Lower leg skin (tissue), 4 donors: ENCODE measurements around the gene TAGLN2. TPM values are rescaled to one million over a fixed set of nuclear protein-coding genes. Genes with fewer than 3 reads are reported as not detected.

Experiments
- DNase-seq, 2 donors: peaks; one replicate each; pipeline ENCODE4 v3.0.0-alpha.2; 2019; ENCODE audit warnings: low spot score in 2 of 2
- H3K4me3 ChIP-seq: fragments of 200-600 bp; sonication (generic); 2 replicates; pipeline ENCODE4 v1.5.1; 2017; ENCODE audit warnings: mild to moderate bottlenecking, low read depth; ENCODE audit not compliant: poor library complexity, severe bottlenecking
- CTCF ChIP-seq, 3 donors: fragments of 450-650 bp; IDR thresholded peaks; one replicate each; pipeline ENCODE4 v1.5.1; 2016; ENCODE audit warnings: antibody characterized with exemption in 3 of 3, mild to moderate bottlenecking in 3 of 3, moderate library complexity in 2 of 3
- POLR2A ChIP-seq, 2 donors: fragments of 450-650 bp; IDR thresholded peaks; one replicate each; pipeline ENCODE4 v1.6.1; 2016 to 2017; ENCODE audit warnings: antibody characterized with exemption in 2 of 2, mild to moderate bottlenecking in 1 of 2, moderate library complexity in 1 of 2
- WGBS, 2 donors: methylation state at CpG; one replicate each; pipeline ENCODE4 v1.1.5; 2018; 5-methylcytosine and 5-hydroxymethylcytosine counted together
- intact Hi-C: fragments of 100-400 bp; cut with DNase I; formaldehyde crosslinking; loops from one replicate; pipeline ENCODE4 v1.15.0; 2023; ENCODE audit warnings: low total_unique reads
- total RNA-seq, 4 donors: library from RNA; depleted of rRNA; stranded (reverse); fragments of >200 nt; gene quantifications; one replicate each; pipeline ENCODE4 v1.1.0, GENCODE V29; 2016

TAGLN2 gene
- total RNA-seq, 4 donors from 2014 or later: 244 to 413 (median 306) TPM

- WGBS, 2 donors: 64 to 70% methylated on average over 13 of the region's 13 CpGs
- intact Hi-C loops: no loop called here
- no peak for DNase-seq
- TF ChIP-seq CTCF (IDR thresholded peaks at IDR 0.05) (no peak), POLR2A (IDR thresholded peaks at IDR 0.05) (no peak)
- H3K4me3 ChIP-seq: no peak overlapping the region
Observed at GRCh38 chr1:159927849-159928431, 2.6 kb upstream of the TAGLN2 start.

GRCh38 chr1:159927211-159927848 lies 2.0 kb upstream of the TAGLN2 start:
- DNase-seq: no peak
- TF ChIP-seq CTCF (IDR thresholded peaks at IDR 0.05) (no peak), POLR2A (IDR thresholded peaks at IDR 0.05) (no peak)
- intact Hi-C loops: no loop called here
- WGBS, 2 donors: 90 to 91% methylated on average over 16 of the region's 16 CpGs
- no peak overlapping the region for H3K4me3 ChIP-seq

GRCh38 chr1:159925719-159926078 lies 392 bp upstream of the TAGLN2 start:
- TF ChIP-seq POLR2A (IDR thresholded peaks at IDR 0.05) (no peak), CTCF (IDR thresholded peaks at IDR 0.05) (no peak)
- intact Hi-C loops: no loop called here
- WGBS, 2 donors: 4 to 7% methylated on average over 7 of the region's 7 CpGs
- DNase-seq: no peak
- H3K4me3 ChIP-seq: peak overlapping the region; percentile 78

- intact Hi-C loops: no loop called here
- peak overlapping the region; percentile 78 for H3K4me3 ChIP-seq
- 0 to 1% methylated on average over 13 to 24 of the region's 31 CpGs for whole genome bisulfite sequencing, 2 donors
- DNase-seq: peak; percentile 84 to 98
- TF ChIP-seq CTCF (IDR thresholded peaks at IDR 0.05) (no peak), POLR2A (IDR thresholded peaks at IDR 0.05) (peak in 1 of 2 donors; percentile 3)
Observed at GRCh38 chr1:159924025-159924790, 1.1 kb downstream of the TAGLN2 start.

GRCh38 chr1:159923203-159924024 lies 1.9 kb downstream of the TAGLN2 start:
- H3K4me3 ChIP-seq: peak overlapping the region; percentile 78
- peak; percentile 91 to 97 for DNase-seq
- intact Hi-C loops: no loop called here
- 0 to 1% methylated on average over 20 of the region's 20 CpGs for WGBS, 2 donors
- TF ChIP-seq POLR2A (IDR thresholded peaks at IDR 0.05): peak in 1 of 2 donors; percentile 20
- no peak for TF ChIP-seq CTCF (IDR thresholded peaks at IDR 0.05)
